Measurements from ENCODE around the gene DEPDC7. TPM values are rescaled to one million over a fixed set of nuclear protein-coding genes. Genes with fewer than 3 reads are reported as not detected.

Gene DEPDC7
- total RNA-seq, 1 experiment from 2014 or later, result 5.6 TPM

GRCh38 chr11:33065445-33066178 lies 49.9 kb downstream of the DEPDC7 start (continued):
- no peak for TF ChIP-seq TEAD4 (CRISPR knock-in tag; IDR thresholded peaks at IDR 0.05)

GRCh38 chr11:33067294-33067693 lies 51.6 kb downstream of the DEPDC7 start:
- Mint-ChIP-seq H3K4me3 (no peak overlapping the region), H3K36me3 (peaks cover 36% of the 10 kb centered on the region), H3K27ac (no peak overlapping the region), H3K9me3 (no peaks in the 10 kb centered on the region), H3K27me3 (ENCODE audit: low read depth) (no peaks in the 10 kb centered on the region), H3K4me1 (peaks cover 18% of the 10 kb centered on the region)
- ChIA-PET CTCF (no interaction called here), POLR2A (no interaction called here)
- TF ChIP-seq KAT7 (CRISPR knock-in tag; IDR thresholded peaks at IDR 0.05; ENCODE audit: borderline replicate concordance), result no peak
- TF ChIP-seq TEAD1 (CRISPR knock-in tag; IDR thresholded peaks at IDR 0.05), result no peak
- no peak for TF ChIP-seq JUN (CRISPR knock-in tag; IDR thresholded peaks at IDR 0.05)
- TF ChIP-seq TP53 (CRISPR knock-in tag; IDR thresholded peaks at IDR 0.05), result no peak
- TF ChIP-seq NFE2L1 (CRISPR knock-in tag; IDR thresholded peaks at IDR 0.05), result no peak
- no peak for TF ChIP-seq PRDM15 (CRISPR knock-in tag; IDR thresholded peaks at IDR 0.05)
- TF ChIP-seq FOXK1 (CRISPR knock-in tag; IDR thresholded peaks at IDR 0.05), result no peak
- ATAC-seq (no peak), DNase-seq (ENCODE audit: low spot score) (no peak)

GRCh38 chr11:33068611-33069340 lies 53.1 kb downstream of the DEPDC7 start:
- H3K9me3 Mint-ChIP-seq, result no peaks in the 10 kb centered on the region
- DNase-seq (ENCODE audit: low spot score), result no peak
- no peak overlapping the region; the same call in 1 of the 2 replicates for H3K27ac Mint-ChIP-seq
- ATAC-seq, result peak; percentile 33
- no peaks in the 10 kb centered on the region for H3K27me3 Mint-ChIP-seq (ENCODE audit: low read depth)
- peaks cover 12% of the 10 kb centered on the region for H3K4me1 Mint-ChIP-seq
- H3K36me3 Mint-ChIP-seq, result peaks cover 42% of the 10 kb centered on the region
- no peak overlapping the region for H3K4me3 Mint-ChIP-seq
- POLR2A ChIA-PET, result interaction anchor here (1.0 kb wide), 1 partner anchor 28 kb away, joined by 3 read pairs; no protein-coding TSS in a partner anchor
- CTCF ChIA-PET, result no interaction called here
- TF ChIP-seq ATF3 (CRISPR knock-in tag; conservative IDR thresholded peaks at IDR 0.05) (no peak), ZNF138 (CRISPR knock-in tag; conservative IDR thresholded peaks at IDR 0.05) (no peak), USF2 (CRISPR knock-in tag; IDR thresholded peaks at IDR 0.05) (no peak), ATF1 (CRISPR knock-in tag; IDR thresholded peaks at IDR 0.05) (no peak), ELF4 (CRISPR knock-in tag; IDR thresholded peaks at IDR 0.05; ENCODE audit: low read depth) (no peak), ZNF317 (CRISPR knock-in tag; IDR thresholded peaks at IDR 0.05; ENCODE audit: borderline replicate concordance, low read depth) (no peak), MAX (CRISPR knock-in tag; IDR thresholded peaks at IDR 0.05) (no peak), OVOL2 (CRISPR knock-in tag; IDR thresholded peaks at IDR 0.05; ENCODE audit: borderline replicate concordance) (no peak), STAT6 (CRISPR knock-in tag; conservative IDR thresholded peaks at IDR 0.05; ENCODE audit: low read depth) (no peak), HMGXB4 (CRISPR knock-in tag; IDR thresholded peaks at IDR 0.05) (no peak), ZNF423 (CRISPR knock-in tag; IDR thresholded peaks at IDR 0.05) (no peak), GABPB1 (CRISPR knock-in tag; IDR thresholded peaks at IDR 0.05) (no peak), ZBTB21 (CRISPR knock-in tag; IDR thresholded peaks at IDR 0.05; ENCODE audit: borderline replicate concordance) (no peak), SMAD4 (CRISPR knock-in tag; IDR thresholded peaks at IDR 0.05) (no peak), TP53 (CRISPR knock-in tag; IDR thresholded peaks at IDR 0.05) (no peak)

Measured in WTC11 (cell line).